Psoas muscle (tissue), 8 donors: ENCODE measurements around the gene NEK7. TPM values are rescaled to one million over a fixed set of nuclear protein-coding genes. Genes with fewer than 3 reads are reported as not detected.

Experiments
- ATAC-seq, 4 donors: fragments of 200-7000 bp; cut with Tn5 transposase; one replicate each; pipeline ENCODE4 v1.9.1; 2020; ENCODE audit warnings: moderate library complexity in 3 of 4, mild to moderate bottlenecking in 2 of 4
- DNase-seq, 2 donors: peaks; one replicate each; pipeline ENCODE4 v3.0.0-alpha.2; 2020
- H3K27ac ChIP-seq: fragments of 200-600 bp; one replicate; pipeline ENCODE4 v1.8.0; 2022
- H3K27me3 ChIP-seq, 3 donors: fragments of 200-600 bp in 1 of 3; one replicate each; pipeline versions ENCODE4 v1.6.1 to v1.8.0; 2013 to 2022; ENCODE audit warnings: low read length in 2 of 3, mild to moderate bottlenecking in 2 of 3, moderate library complexity in 1 of 3; ENCODE audit not compliant: insufficient read depth in 3 of 3
- H3K36me3 ChIP-seq, 2 donors: fragments of 200-600 bp in 1 of 2; one replicate each; pipeline versions ENCODE4 v1.6.1 to v1.8.0; 2013 to 2022; ENCODE audit warnings: low read depth in 1 of 2, mild to moderate bottlenecking in 1 of 2, moderate library complexity in 1 of 2; ENCODE audit not compliant: insufficient read depth in 1 of 2
- H3K4me1 ChIP-seq: fragments of 200-600 bp; one replicate; pipeline ENCODE4 v1.8.0; 2022
- H3K4me3 ChIP-seq: fragments of 200-600 bp; one replicate; pipeline ENCODE4 v1.8.0; 2022; ENCODE audit warnings: mild to moderate bottlenecking
- H3K9me3 ChIP-seq: fragments of 200-600 bp; one replicate; pipeline ENCODE4 v1.8.0; 2022
- CTCF ChIP-seq: fragments of 200-600 bp; IDR thresholded peaks from one replicate; pipeline ENCODE4 v1.8.0; 2022; ENCODE audit warnings: antibody characterized with exemption
- WGBS, 3 donors: extraction: QIAGEN DNeasy Blood & Tissue Kit; methylation state at CpG; one replicate each; pipeline versions ENCODE4 v1.1.6 to v1.1.7; 2013; 5-methylcytosine and 5-hydroxymethylcytosine counted together
- intact Hi-C, 2 donors: fragments of 100-400 bp; cut with DNase I; formaldehyde crosslinking; loops; one replicate each; pipeline versions ENCODE4 v1.11.0 to v1.14.2; 2022
- polyA plus RNA-seq, 3 donors: library from polyadenylated mRNA; stranded (reverse); fragments of 200-250 nt; gene quantifications; one replicate each; pipeline ENCODE4 v1.2.3, GENCODE V29; 2013
- total RNA-seq, 4 donors: library from RNA; stranded (reverse); fragmentation: NEBNext Ultra II Directional in 2 of 4; extraction: Animal tissue kit (Norgen Biotek cat#: 25700) in 2 of 4; gene quantifications; one replicate each; pipeline versions ENCODE4 v1.2.1 to v1.2.4, GENCODE V29; 2021 to 2023
- donor health status: healthy with polysubstance abuse.
- donor health status: DM: no; HTN: no; CAD: no; lungs with moderate emphysema.
- donor health status: Bipolar disorder and iron deficiency.
- donor health status: healthy.
- donor health status: DM: yes; HTN: yes; CAD: no.
- donor health status: DM: no; HTN: no; CAD: no.
- donor health status: DM: no; HTN: no; CAD: no.
- donor health status: DM: yes; HTN: yes; CAD: no.

The NEK7 gene
- total and polyA plus RNA-seq, 7 donors: 10.1 to 88.2 (median 61.3) TPM

GRCh38 chr1:198199105-198199504 is 42.3 kb downstream of the NEK7 start:
- Histone ChIP-seq H3K4me3 (no peak overlapping the region), H3K36me3 (no peaks in the 10 kb centered on the region), H3K4me1 (peaks cover 30% of the 10 kb centered on the region), H3K27me3 (no peaks in the 10 kb centered on the region), H3K27ac (no peak overlapping the region), H3K9me3 (no peaks in the 10 kb centered on the region)
- intact Hi-C loops: no loop called here
- ATAC-seq (no peak), DNase-seq (no peak)
- no peak for TF ChIP-seq CTCF

GRCh38 chr1:198201956-198202784 is 45.4 kb downstream of the NEK7 start:
- DNase-seq (no peak), ATAC-seq (peak; percentile 32 to 84 (median 72))
- no peak overlapping the region for H3K27ac ChIP-seq
- no peaks in the 10 kb centered on the region for H3K9me3 ChIP-seq
- no peaks in the 10 kb centered on the region for H3K27me3 ChIP-seq
- no peak overlapping the region for H3K4me3 ChIP-seq
- intact Hi-C loops: loop anchor here in 1 of 2 donors (5.0 kb wide), 1 partner anchor 35 kb away; no protein-coding TSS in a partner anchor
- TF ChIP-seq CTCF: no peak
- H3K4me1 ChIP-seq: peaks cover 27% of the 10 kb centered on the region
- H3K36me3 ChIP-seq: no peaks in the 10 kb centered on the region
- 53 to 68% (median 55%) methylated on average over 10 of the region's 10 CpGs for WGBS, 3 donors

GRCh38 chr1:198203434-198203833 is 46.6 kb downstream of the NEK7 start:
- H3K36me3 ChIP-seq: no peaks in the 10 kb centered on the region
- intact Hi-C loops: loop anchor here in 1 of 2 donors (5.0 kb wide), 1 partner anchor 36 kb away; no protein-coding TSS in a partner anchor
- no peak overlapping the region for H3K27ac ChIP-seq
- no peaks in the 10 kb centered on the region for H3K27me3 ChIP-seq
- peaks cover 27% of the 10 kb centered on the region for H3K4me1 ChIP-seq
- WGBS, 3 donors: 83 to 100% (median 92%) methylated on average over 1 of the region's 1 CpG
- no peak overlapping the region for H3K4me3 ChIP-seq
- TF ChIP-seq CTCF: no peak
- no peaks in the 10 kb centered on the region for H3K9me3 ChIP-seq
- ATAC-seq (no peak), DNase-seq (no peak)

- DNase-seq: no peak
- intact Hi-C loops: no loop called here
- H3K27ac ChIP-seq: no peak overlapping the region
These were observed 48.4 kb downstream of the NEK7 start for GRCh38 chr1:198205016-198205684.

More at GRCh38 chr1:198205016-198205684, 48.4 kb downstream of the NEK7 start:
- TF ChIP-seq CTCF: no peak
- no peak for ATAC-seq
- Histone ChIP-seq H3K36me3 (no peaks in the 10 kb centered on the region), H3K27me3 (no peaks in the 10 kb centered on the region), H3K9me3 (no peaks in the 10 kb centered on the region), H3K4me3 (no peak overlapping the region), H3K4me1 (peaks cover 19% of the 10 kb centered on the region)
- 71 to 80% (median 77%) methylated on average over 5 of the region's 5 CpGs for WGBS, 3 donors
